Effector memory CD4-positive, alpha-beta T cell (primary cell): ENCODE results near the gene DNAJC6.
"Not testable (repeated sequence)": the region's sequence is repeated elsewhere in the genome, so short reads cannot be mapped to it uniquely, and the experiment has no call there.

Experiments used
- DNase-seq, 3 donors: peaks; one replicate each; pipeline ENCODE4 v3.0.0-alpha.2; 2020
- H3K27ac ChIP-seq: 2 replicates; pipeline ENCODE4 v1.7.0; 2013; ENCODE audit warnings: mild to moderate bottlenecking, low read length, moderate library complexity; ENCODE audit not compliant: insufficient read depth, poor library complexity, severe bottlenecking
- H3K27me3 ChIP-seq: replicated peaks from 2 replicates; pipeline ENCODE4 v1.7.0; 2013; ENCODE audit warnings: mild to moderate bottlenecking, low read length; ENCODE audit not compliant: insufficient read depth, control insufficient read depth, poor library complexity, severe bottlenecking
- H3K36me3 ChIP-seq: 2 replicates; pipeline ENCODE4 v1.7.0; 2013; ENCODE audit warnings: mild to moderate bottlenecking, low read length, moderate library complexity; ENCODE audit not compliant: control insufficient read depth, insufficient read depth
- H3K4me1 ChIP-seq: 2 replicates; pipeline ENCODE4 v1.7.0; 2013; ENCODE audit warnings: low read length, mild to moderate bottlenecking; ENCODE audit not compliant: control insufficient read depth, insufficient read depth, poor library complexity, severe bottlenecking
- H3K4me3 ChIP-seq: 2 replicates; pipeline ENCODE4 v1.7.0; 2013; ENCODE audit warnings: low read length, low read depth, mild to moderate bottlenecking; ENCODE audit not compliant: insufficient read depth, poor library complexity, severe bottlenecking
- H3K9me3 ChIP-seq: 2 replicates; pipeline ENCODE4 v1.7.0; 2013; ENCODE audit warnings: mild to moderate bottlenecking, low read length, moderate library complexity; ENCODE audit not compliant: control insufficient read depth

The DNAJC6 gene

GRCh38 chr1:65291818-65292217, 17.5 kb upstream of the DNAJC6 start:
- not testable (repeated sequence) for DNase-seq, H3K4me3 ChIP-seq, H3K36me3 ChIP-seq, H3K27ac ChIP-seq, H3K9me3 ChIP-seq, H3K4me1 ChIP-seq, H3K27me3 ChIP-seq

- H3K27ac ChIP-seq: no peak overlapping the region
- no peaks in the 10 kb centered on the region for H3K9me3 ChIP-seq
- H3K4me3 ChIP-seq: no peak overlapping the region
- no peak for DNase-seq
- H3K36me3 ChIP-seq: no peaks in the 10 kb centered on the region
- no peaks in the 10 kb centered on the region for H3K4me1 ChIP-seq
- no peaks in the 10 kb centered on the region for H3K27me3 ChIP-seq
Measured at GRCh38 chr1:65292861-65293593, 16.3 kb upstream of the DNAJC6 start.

GRCh38 chr1:65297706-65298105, 11.6 kb upstream of the DNAJC6 start:
- H3K4me1 ChIP-seq: no peaks in the 10 kb centered on the region
- no peaks in the 10 kb centered on the region for H3K9me3 ChIP-seq
- no peak overlapping the region for H3K27ac ChIP-seq
- H3K4me3 ChIP-seq: no peak overlapping the region
- H3K36me3 ChIP-seq: no peaks in the 10 kb centered on the region
- no peaks in the 10 kb centered on the region for H3K27me3 ChIP-seq
- no peak for DNase-seq

GRCh38 chr1:65299328-65299727, 10.0 kb upstream of the DNAJC6 start:
- Histone ChIP-seq H3K27ac (no peak overlapping the region), H3K36me3 (no peaks in the 10 kb centered on the region), H3K4me1 (no peaks in the 10 kb centered on the region), H3K9me3 (no peaks in the 10 kb centered on the region), H3K4me3 (no peak overlapping the region), H3K27me3 (no peaks in the 10 kb centered on the region)
- no peak for DNase-seq

GRCh38 chr1:65308781-65309303, 501 bp upstream of the DNAJC6 start:
- DNase-seq: no peak
- no peaks in the 10 kb centered on the region for H3K9me3 ChIP-seq

GRCh38 chr1:65310078-65310587, 790 bp downstream of the DNAJC6 start:
- no peak for DNase-seq
- H3K4me3 ChIP-seq: no peak overlapping the region

More at GRCh38 chr1:65308781-65309303, 501 bp upstream of the DNAJC6 start:
- H3K4me1 ChIP-seq: peaks cover 5% of the 10 kb centered on the region
- H3K4me3 ChIP-seq: no peak overlapping the region
- no peak overlapping the region for H3K27ac ChIP-seq
- H3K36me3 ChIP-seq: no peaks in the 10 kb centered on the region
- peaks cover 20% of the 10 kb centered on the region for H3K27me3 ChIP-seq

GRCh38 chr1:65311760-65312159, 2.4 kb downstream of the DNAJC6 start:
- peaks cover 5% of the 10 kb centered on the region for H3K4me1 ChIP-seq
- no peaks in the 10 kb centered on the region for H3K9me3 ChIP-seq
- peaks cover 20% of the 10 kb centered on the region for H3K27me3 ChIP-seq
- H3K36me3 ChIP-seq: no peaks in the 10 kb centered on the region
- H3K4me3 ChIP-seq: no peak overlapping the region
- no peak for DNase-seq
- no peak overlapping the region for H3K27ac ChIP-seq

More at GRCh38 chr1:65310078-65310587, 790 bp downstream of the DNAJC6 start:
- H3K4me1 ChIP-seq: peaks cover 5% of the 10 kb centered on the region
- H3K9me3 ChIP-seq: no peaks in the 10 kb centered on the region
- no peaks in the 10 kb centered on the region for H3K36me3 ChIP-seq
- H3K27me3 ChIP-seq: peaks cover 20% of the 10 kb centered on the region
- no peak overlapping the region for H3K27ac ChIP-seq

GRCh38 chr1:65316233-65316632, 6.9 kb downstream of the DNAJC6 start:
- Histone ChIP-seq H3K27ac (no peak overlapping the region), H3K4me1 (no peaks in the 10 kb centered on the region), H3K36me3 (no peaks in the 10 kb centered on the region), H3K9me3 (no peaks in the 10 kb centered on the region), H3K4me3 (no peak overlapping the region), H3K27me3 (peaks cover 6% of the 10 kb centered on the region)
- no peak for DNase-seq

- no peak for DNase-seq
- Histone ChIP-seq H3K27ac (no peak overlapping the region), H3K36me3 (no peaks in the 10 kb centered on the region), H3K4me1 (no peaks in the 10 kb centered on the region), H3K27me3 (peaks cover 2% of the 10 kb centered on the region), H3K9me3 (no peaks in the 10 kb centered on the region), H3K4me3 (no peak overlapping the region)
Measured at GRCh38 chr1:65317866-65318653, 8.7 kb downstream of the DNAJC6 start.

- Histone ChIP-seq H3K4me3 (no peak overlapping the region), H3K4me1 (no peaks in the 10 kb centered on the region), H3K36me3 (no peaks in the 10 kb centered on the region), H3K27ac (no peak overlapping the region), H3K27me3 (no peaks in the 10 kb centered on the region), H3K9me3 (no peaks in the 10 kb centered on the region)
- DNase-seq: no peak
Measured at GRCh38 chr1:65319141-65319540, 9.8 kb downstream of the DNAJC6 start.
